Measurements from ENCODE around the gene SSTR5.
"Not testable (repeated sequence)": the region's sequence is repeated elsewhere in the genome, so short reads cannot be mapped to it uniquely, and the experiment has no call there.

GRCh38 chr16:1092685-1093283 is 20.2 kb downstream of the SSTR5 start:
- TF ChIP-seq CTCF, POLR2A (IDR thresholded peaks at IDR 0.05): not testable (repeated sequence)
